SK-N-SH treated with all-trans-retinoic acid at 6 μM for 48 hours (cell line): ENCODE data around the gene FGG.
"Not testable (repeated sequence)": the region's sequence is repeated elsewhere in the genome, so short reads cannot be mapped to it uniquely, and the experiment has no call there.

Experiments used
- ARNTL ChIP-seq: fragments of 450-650 bp; formaldehyde crosslinking; IDR thresholded peaks from 2 replicates; pipeline ENCODE4 v1.5.0; 2020; ENCODE audit warnings: low read depth, mild to moderate bottlenecking, moderate library complexity, borderline replicate concordance
- BACH2 ChIP-seq: fragments of 250-450 bp; sonication (Bioruptor Pico); IDR thresholded peaks from 2 replicates; pipeline ENCODE4 v1.9.0; 2021; ENCODE audit warnings: mild to moderate bottlenecking, borderline replicate concordance
- CSDC2 ChIP-seq: fragments of 250-450 bp; sonication (Bioruptor Pico); IDR thresholded peaks from 2 replicates; pipeline ENCODE4 v1.5.0; 2020; ENCODE audit warnings: mild to moderate bottlenecking, moderate library complexity
- ESRRG ChIP-seq: fragments of 250-450 bp; sonication (Bioruptor Pico); IDR thresholded peaks from 2 replicates; pipeline ENCODE4 v1.6.1; 2021; ENCODE audit warnings: mild to moderate bottlenecking
- OSR1 ChIP-seq: fragments of 250-450 bp; sonication (Bioruptor Pico); IDR thresholded peaks from 2 replicates; pipeline ENCODE4 v1.8.0; 2022; ENCODE audit warnings: moderate library complexity, mild to moderate bottlenecking, inconsistent platforms
- PPARA ChIP-seq: fragments of 250-450 bp; sonication (Bioruptor Pico); IDR thresholded peaks from 2 replicates; pipeline ENCODE4 v1.5.0; 2020; ENCODE audit warnings: mild to moderate bottlenecking, borderline replicate concordance
- ZFP3 ChIP-seq: fragments of 250-450 bp; sonication (Bioruptor Pico); IDR thresholded peaks from 2 replicates; pipeline ENCODE4 v1.5.0; 2020; ENCODE audit warnings: mild to moderate bottlenecking, moderate library complexity
- ZFP30 ChIP-seq: fragments of 450-650 bp; formaldehyde crosslinking; IDR thresholded peaks from 2 replicates; pipeline ENCODE4 v1.5.0; 2022; ENCODE audit warnings: mild to moderate bottlenecking, moderate library complexity
- ZNF565 ChIP-seq: fragments of 450-650 bp; formaldehyde crosslinking; conservative IDR thresholded peaks from 2 replicates; pipeline ENCODE4 v1.5.0; 2020; ENCODE audit warnings: low read depth, mild to moderate bottlenecking, moderate library complexity
- ZNF70 ChIP-seq: fragments of 450-650 bp; formaldehyde crosslinking; IDR thresholded peaks from 2 replicates; pipeline ENCODE4 v1.5.0; 2020; ENCODE audit warnings: mild to moderate bottlenecking, moderate library complexity
- TF ChIP-seq, protein P1 (sequence below): fragments of 250-450 bp; sonication (Bioruptor Pico); IDR thresholded peaks from 2 replicates; pipeline ENCODE4 v1.8.0; 2020; ENCODE audit warnings: mild to moderate bottlenecking, moderate library complexity, borderline replicate concordance
- TF ChIP-seq, protein P2 (sequence below): fragments of 250-450 bp; sonication (Bioruptor Pico); IDR thresholded peaks from 2 replicates; pipeline ENCODE4 v1.5.1; 2020; ENCODE audit warnings: low read depth, mild to moderate bottlenecking, moderate library complexity
- TF ChIP-seq, protein P3 (sequence below): fragments of 250-450 bp; sonication (Bioruptor Pico); IDR thresholded peaks from 2 replicates; pipeline ENCODE4 v1.5.1; 2021; ENCODE audit warnings: mild to moderate bottlenecking, moderate library complexity
- TF ChIP-seq, protein P4 (sequence below): fragments of 250-450 bp; sonication (Bioruptor Pico); IDR thresholded peaks from 2 replicates; pipeline ENCODE4 v1.5.0; 2020; ENCODE audit warnings: mild to moderate bottlenecking, moderate library complexity

DNA sequence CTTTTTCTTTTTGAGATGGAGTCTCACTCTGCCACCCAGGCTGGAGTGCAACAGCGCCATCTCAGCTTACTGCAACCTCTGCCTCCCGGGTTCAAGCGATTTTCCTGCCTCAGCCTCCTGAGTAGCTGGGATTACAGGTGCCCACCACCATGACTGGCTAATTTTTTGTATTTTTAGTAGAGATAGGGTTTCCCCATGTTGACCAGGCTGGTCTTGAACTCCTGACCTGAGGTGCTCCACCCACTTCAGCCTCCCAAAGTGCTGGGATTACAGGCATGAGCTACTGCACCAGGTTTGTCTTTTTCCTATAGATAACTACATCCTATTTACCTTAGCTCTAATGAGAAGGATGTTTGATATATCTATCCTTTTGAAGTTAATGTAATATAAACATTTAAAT lies 18.1 kb downstream of the FGG start:
- TF ChIP-seq, protein P1, sequence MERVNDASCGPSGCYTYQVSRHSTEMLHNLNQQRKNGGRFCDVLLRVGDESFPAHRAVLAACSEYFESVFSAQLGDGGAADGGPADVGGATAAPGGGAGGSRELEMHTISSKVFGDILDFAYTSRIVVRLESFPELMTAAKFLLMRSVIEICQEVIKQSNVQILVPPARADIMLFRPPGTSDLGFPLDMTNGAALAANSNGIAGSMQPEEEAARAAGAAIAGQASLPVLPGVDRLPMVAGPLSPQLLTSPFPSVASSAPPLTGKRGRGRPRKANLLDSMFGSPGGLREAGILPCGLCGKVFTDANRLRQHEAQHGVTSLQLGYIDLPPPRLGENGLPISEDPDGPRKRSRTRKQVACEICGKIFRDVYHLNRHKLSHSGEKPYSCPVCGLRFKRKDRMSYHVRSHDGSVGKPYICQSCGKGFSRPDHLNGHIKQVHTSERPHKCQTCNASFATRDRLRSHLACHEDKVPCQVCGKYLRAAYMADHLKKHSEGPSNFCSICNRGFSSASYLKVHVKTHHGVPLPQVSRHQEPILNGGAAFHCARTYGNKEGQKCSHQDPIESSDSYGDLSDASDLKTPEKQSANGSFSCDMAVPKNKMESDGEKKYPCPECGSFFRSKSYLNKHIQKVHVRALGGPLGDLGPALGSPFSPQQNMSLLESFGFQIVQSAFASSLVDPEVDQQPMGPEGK (CRISPR knock-in tag) = not testable (repeated sequence)
- TF ChIP-seq ARNTL (CRISPR knock-in tag); BACH2 (CRISPR knock-in tag); ZFP30 (CRISPR knock-in tag); ESRRG; PPARA; ZFP3; OSR1 (CRISPR knock-in tag); CSDC2 (CRISPR knock-in tag); ZNF70 (CRISPR knock-in tag); ZNF565: not testable (repeated sequence)
- TF ChIP-seq, protein P2, sequence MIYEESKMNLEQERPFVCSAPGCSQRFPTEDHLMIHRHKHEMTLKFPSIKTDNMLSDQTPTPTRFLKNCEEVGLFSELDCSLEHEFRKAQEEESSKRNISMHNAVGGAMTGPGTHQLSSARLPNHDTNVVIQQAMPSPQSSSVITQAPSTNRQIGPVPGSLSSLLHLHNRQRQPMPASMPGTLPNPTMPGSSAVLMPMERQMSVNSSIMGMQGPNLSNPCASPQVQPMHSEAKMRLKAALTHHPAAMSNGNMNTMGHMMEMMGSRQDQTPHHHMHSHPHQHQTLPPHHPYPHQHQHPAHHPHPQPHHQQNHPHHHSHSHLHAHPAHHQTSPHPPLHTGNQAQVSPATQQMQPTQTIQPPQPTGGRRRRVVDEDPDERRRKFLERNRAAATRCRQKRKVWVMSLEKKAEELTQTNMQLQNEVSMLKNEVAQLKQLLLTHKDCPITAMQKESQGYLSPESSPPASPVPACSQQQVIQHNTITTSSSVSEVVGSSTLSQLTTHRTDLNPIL = not testable (repeated sequence)
- TF ChIP-seq, protein P3, sequence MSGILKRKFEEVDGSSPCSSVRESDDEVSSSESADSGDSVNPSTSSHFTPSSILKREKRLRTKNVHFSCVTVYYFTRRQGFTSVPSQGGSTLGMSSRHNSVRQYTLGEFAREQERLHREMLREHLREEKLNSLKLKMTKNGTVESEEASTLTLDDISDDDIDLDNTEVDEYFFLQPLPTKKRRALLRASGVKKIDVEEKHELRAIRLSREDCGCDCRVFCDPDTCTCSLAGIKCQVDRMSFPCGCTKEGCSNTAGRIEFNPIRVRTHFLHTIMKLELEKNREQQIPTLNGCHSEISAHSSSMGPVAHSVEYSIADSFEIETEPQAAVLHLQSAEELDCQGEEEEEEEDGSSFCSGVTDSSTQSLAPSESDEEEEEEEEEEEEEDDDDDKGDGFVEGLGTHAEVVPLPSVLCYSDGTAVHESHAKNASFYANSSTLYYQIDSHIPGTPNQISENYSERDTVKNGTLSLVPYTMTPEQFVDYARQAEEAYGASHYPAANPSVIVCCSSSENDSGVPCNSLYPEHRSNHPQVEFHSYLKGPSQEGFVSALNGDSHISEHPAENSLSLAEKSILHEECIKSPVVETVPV = not testable (repeated sequence)
- TF ChIP-seq, protein P4, sequence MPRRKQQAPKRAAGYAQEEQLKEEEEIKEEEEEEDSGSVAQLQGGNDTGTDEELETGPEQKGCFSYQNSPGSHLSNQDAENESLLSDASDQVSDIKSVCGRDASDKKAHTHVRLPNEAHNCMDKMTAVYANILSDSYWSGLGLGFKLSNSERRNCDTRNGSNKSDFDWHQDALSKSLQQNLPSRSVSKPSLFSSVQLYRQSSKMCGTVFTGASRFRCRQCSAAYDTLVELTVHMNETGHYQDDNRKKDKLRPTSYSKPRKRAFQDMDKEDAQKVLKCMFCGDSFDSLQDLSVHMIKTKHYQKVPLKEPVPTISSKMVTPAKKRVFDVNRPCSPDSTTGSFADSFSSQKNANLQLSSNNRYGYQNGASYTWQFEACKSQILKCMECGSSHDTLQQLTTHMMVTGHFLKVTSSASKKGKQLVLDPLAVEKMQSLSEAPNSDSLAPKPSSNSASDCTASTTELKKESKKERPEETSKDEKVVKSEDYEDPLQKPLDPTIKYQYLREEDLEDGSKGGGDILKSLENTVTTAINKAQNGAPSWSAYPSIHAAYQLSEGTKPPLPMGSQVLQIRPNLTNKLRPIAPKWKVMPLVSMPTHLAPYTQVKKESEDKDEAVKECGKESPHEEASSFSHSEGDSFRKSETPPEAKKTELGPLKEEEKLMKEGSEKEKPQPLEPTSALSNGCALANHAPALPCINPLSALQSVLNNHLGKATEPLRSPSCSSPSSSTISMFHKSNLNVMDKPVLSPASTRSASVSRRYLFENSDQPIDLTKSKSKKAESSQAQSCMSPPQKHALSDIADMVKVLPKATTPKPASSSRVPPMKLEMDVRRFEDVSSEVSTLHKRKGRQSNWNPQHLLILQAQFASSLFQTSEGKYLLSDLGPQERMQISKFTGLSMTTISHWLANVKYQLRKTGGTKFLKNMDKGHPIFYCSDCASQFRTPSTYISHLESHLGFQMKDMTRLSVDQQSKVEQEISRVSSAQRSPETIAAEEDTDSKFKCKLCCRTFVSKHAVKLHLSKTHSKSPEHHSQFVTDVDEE (CRISPR knock-in tag) = not testable (repeated sequence)
